IMR-90 (cell line): Measurements from ENCODE around the gene TRIM71. TPM values are rescaled to one million over a fixed set of nuclear protein-coding genes. Genes with fewer than 3 reads are reported as not detected.
A peak's percentile ranks its signal among the peaks of the same experiment; 100 is the strongest.

Experiments used
- ATAC-seq: fragments of 200-7000 bp; cut with Tn5 transposase; 2 replicates; pipeline ENCODE4 v1.9.1; 2020; ENCODE audit warnings: low read depth, mild to moderate bottlenecking, moderate library complexity
- BruUV-seq: library from RNA; stranded (reverse); fragments of 400-500 nt; replicated peaks from 2 replicates; lab custom pipeline; 2021; lab: Mats Ljungman, UMichigan
- CTCF ChIA-PET: fragments of 300-600 bp; formaldehyde crosslinking; extraction: SDS; loops from one replicate; lab custom pipeline; 2021; ENCODE audit warnings: antibody characterized with exemption; lab: Yijun Ruan, JAX
- POLR2A ChIA-PET: fragments of 300-600 bp; sonication (Branson Sonifier 250); formaldehyde crosslinking; loops from one replicate; lab custom pipeline; 2022; ENCODE audit warnings: antibody characterized with exemption; ENCODE audit not compliant: unreplicated experiment; lab: Charles Lee
- DNase-seq: peaks from one replicate; pipeline ENCODE4 v3.0.0; 2013
- H2AFZ ChIP-seq: replicated peaks from 2 replicates; pipeline ENCODE3; 2013; ENCODE audit warnings: low read length, mild to moderate bottlenecking; ENCODE audit not compliant: poor library complexity
- H2AK5ac ChIP-seq: 2 replicates; pipeline ENCODE4 v1.6.1; 2013; ENCODE audit warnings: low read depth, low read length, inconsistent platforms
- H2AK9ac ChIP-seq: replicated peaks from 2 replicates; pipeline ENCODE3; 2013; ENCODE audit warnings: mild to moderate bottlenecking, low read depth, low read length, moderate library complexity; ENCODE audit not compliant: poor library complexity
- H2BK120ac ChIP-seq: 2 replicates; pipeline ENCODE4 v1.6.1; 2013; ENCODE audit warnings: low read depth, low read length, inconsistent platforms
- H2BK15ac ChIP-seq: 3 replicates; pipeline ENCODE4 v1.6.1; 2013; ENCODE audit warnings: low read depth, low read length, inconsistent platforms
- H2BK20ac ChIP-seq: 2 replicates; pipeline ENCODE4 v1.6.1; 2013; ENCODE audit warnings: low read depth, mild to moderate bottlenecking, inconsistent platforms, low read length, moderate library complexity
- H2BK5ac ChIP-seq: 2 replicates; pipeline ENCODE4 v1.6.1; 2013; ENCODE audit warnings: mild to moderate bottlenecking, low read depth, low read length, inconsistent platforms; ENCODE audit not compliant: poor library complexity, severe bottlenecking
- H3K14ac ChIP-seq: replicated peaks from 2 replicates; pipeline ENCODE4 v1.6.1; 2013; ENCODE audit warnings: low read depth, low read length, inconsistent platforms
- H3K18ac ChIP-seq: 2 replicates; pipeline ENCODE4 v1.6.1; 2013; ENCODE audit warnings: low read depth, low read length, control low read depth
- H3K23ac ChIP-seq: 2 replicates; pipeline ENCODE4 v1.6.1; 2013; ENCODE audit warnings: low read depth, low read length, inconsistent platforms
- H3K27ac ChIP-seq: 2 replicates; pipeline ENCODE4 v1.5.1; 2013; ENCODE audit warnings: mild to moderate bottlenecking, control low read depth, low read length; ENCODE audit not compliant: insufficient read depth
- H3K27me3 ChIP-seq: 2 replicates; pipeline ENCODE4 v1.6.1; 2013; ENCODE audit warnings: low read length; ENCODE audit not compliant: control insufficient read depth, insufficient read depth
- H3K36me3 ChIP-seq: 2 replicates; pipeline ENCODE4 v1.6.1; 2013; ENCODE audit warnings: low read length, mixed read lengths; ENCODE audit not compliant: control insufficient read depth, insufficient read depth
- H3K4ac ChIP-seq: 2 replicates; pipeline ENCODE4 v1.6.1; 2013; ENCODE audit warnings: low read depth, low read length, inconsistent platforms
- H3K4me1 ChIP-seq: 2 replicates; pipeline ENCODE4 v1.6.1; 2013; ENCODE audit warnings: low read length, mixed read lengths; ENCODE audit not compliant: control insufficient read depth, insufficient read depth
- H3K4me2 ChIP-seq: 2 replicates; pipeline ENCODE4 v1.6.1; 2013; ENCODE audit warnings: low read depth, mild to moderate bottlenecking, control low read depth, low read length, moderate library complexity
- H3K4me3 ChIP-seq: 2 replicates; pipeline ENCODE4 v1.5.1; 2013; ENCODE audit warnings: low read depth, mild to moderate bottlenecking, control low read depth, low read length, moderate library complexity; ENCODE audit not compliant: insufficient read depth
- H3K56ac ChIP-seq: 2 replicates; pipeline ENCODE4 v1.6.1; 2013; ENCODE audit warnings: low read length, inconsistent platforms; ENCODE audit not compliant: insufficient read depth; ENCODE audit errors: extremely low read depth
- H3K79me1 ChIP-seq, 2 experiments: 2 replicates each; pipeline ENCODE4 v1.6.1; 2013; ENCODE audit warnings: low read length in 2 of 2, inconsistent platforms in 1 of 2, low read depth in 1 of 2
- H3K9ac ChIP-seq: 2 replicates; pipeline ENCODE4 v1.6.1; 2013; ENCODE audit warnings: low read depth, low read length, control low read depth
- H3K9me1 ChIP-seq: 2 replicates; pipeline ENCODE4 v1.6.1; 2013; ENCODE audit warnings: low read length, inconsistent platforms; ENCODE audit not compliant: insufficient read depth
- H3K9me3 ChIP-seq: 2 replicates; pipeline ENCODE4 v1.6.1; 2013; ENCODE audit warnings: low read length; ENCODE audit not compliant: control insufficient read depth, insufficient read depth
- H4K20me1 ChIP-seq: 2 replicates; pipeline ENCODE4 v1.6.1; 2013; ENCODE audit warnings: low read length, inconsistent platforms; ENCODE audit not compliant: insufficient read depth
- H4K5ac ChIP-seq: 2 replicates; pipeline ENCODE4 v1.6.1; 2013; ENCODE audit warnings: mild to moderate bottlenecking, low read depth, low read length, control low read depth
- H4K8ac ChIP-seq, 2 experiments: 2 replicates each; pipeline ENCODE4 v1.6.1; 2013; ENCODE audit warnings: low read depth in 2 of 2, low read length in 2 of 2, control low read depth in 1 of 2, inconsistent platforms in 1 of 2
- H4K91ac ChIP-seq: 2 replicates; pipeline ENCODE4 v1.6.1; 2013; ENCODE audit warnings: low read depth, low read length, inconsistent platforms; ENCODE audit not compliant: insufficient read depth
- CEBPB ChIP-seq: IDR thresholded peaks from 2 replicates; pipeline ENCODE4 v1.6.1; 2012; ENCODE audit warnings: low read depth, low read length, improper control_type of control experiment
- CHD1 ChIP-seq: IDR thresholded peaks from 2 replicates; pipeline ENCODE4 v1.6.1; 2012; ENCODE audit warnings: low read depth, low read length, improper control_type of control experiment
- FOS ChIP-seq: fragments of 150-350 bp; IDR thresholded peaks from 2 replicates; pipeline ENCODE4 v1.6.1; 2016; ENCODE audit warnings: low read depth, low read length
- MAFK ChIP-seq: IDR thresholded peaks from 2 replicates; pipeline ENCODE4 v1.6.1; 2012; ENCODE audit warnings: low read depth, low read length, improper control_type of control experiment
- MXI1 ChIP-seq: IDR thresholded peaks from 2 replicates; pipeline ENCODE4 v1.6.1; 2012; ENCODE audit warnings: low read depth, mild to moderate bottlenecking, low read length, moderate library complexity, borderline replicate concordance
- NFE2L2 ChIP-seq: fragments of 150-350 bp; IDR thresholded peaks from 2 replicates; pipeline ENCODE4 v1.6.1; 2016; ENCODE audit warnings: low read depth, mild to moderate bottlenecking, low read length
- POLR2A ChIP-seq: IDR thresholded peaks from 2 replicates; pipeline ENCODE4 v1.6.1; 2012; ENCODE audit warnings: mild to moderate bottlenecking, low read depth, low read length
- RCOR1 ChIP-seq: IDR thresholded peaks from 2 replicates; pipeline ENCODE4 v1.6.1; 2012; ENCODE audit warnings: mild to moderate bottlenecking, low read length, improper control_type of control experiment; ENCODE audit not compliant: insufficient replicate concordance
- RFX5 ChIP-seq: IDR thresholded peaks from 2 replicates; pipeline ENCODE4 v1.8.0; 2012; ENCODE audit warnings: low read depth, mild to moderate bottlenecking, low read length, moderate library complexity
- SMC3 ChIP-seq: fragments of 150-350 bp; IDR thresholded peaks from 2 replicates; pipeline ENCODE4 v1.6.1; 2016; ENCODE audit warnings: low read depth, mild to moderate bottlenecking, antibody characterized with exemption, low read length, moderate library complexity
- WGBS, 2 experiments: methylation state at CpG; one replicate each; pipeline versions ENCODE4 v1.1.5 to v1.1.7; 2013; ENCODE audit warnings: missing lambda C conversion rate in 2 of 2; ENCODE audit not compliant: insufficient read length in 1 of 2; ENCODE audit errors: extremely low coverage in 2 of 2; 5-methylcytosine and 5-hydroxymethylcytosine counted together
- dilution Hi-C: fragments of 300-500 bp; cut with HindIII; formaldehyde crosslinking; loops from one replicate; pipeline ENCODE4 v1.14.3; 2018; ENCODE audit warnings: low sequenced_read_pairs; ENCODE audit not compliant: unreplicated experiment
- in situ Hi-C: fragments of 300-500 bp; cut with MboI; formaldehyde crosslinking; loops from 3 replicates; pipeline ENCODE4 v1.14.3; 2019; ENCODE audit warnings: low sequenced_read_pairs, inconsistent platforms, mixed read lengths
- intact Hi-C: fragments of 100-400 bp; cut with micrococcal nuclease; formaldehyde crosslinking; loops from 2 replicates; pipeline ENCODE4 v1.10.0; 2022
- polyA plus RNA-seq, 3 experiments: library from polyadenylated mRNA; depleted of rRNA; stranded (reverse); fragments of >200 nt; gene quantifications; 2 replicates each; pipeline ENCODE4 v1.2.3, GENCODE V29; 2012; ENCODE audit warnings: low replicate concordance in 1 of 3
- total RNA-seq: library from RNA; depleted of rRNA; stranded (reverse); fragments of >200 nt; gene quantifications from 2 replicates; pipeline ENCODE4 v1.2.3, GENCODE V29; 2012
- TF ChIP-seq, protein P1 (sequence below): fragments of 150-350 bp; IDR thresholded peaks from 2 replicates; pipeline ENCODE4 v1.6.1; 2016; ENCODE audit warnings: low read depth, mild to moderate bottlenecking, low read length, moderate library complexity, borderline replicate concordance
- TF ChIP-seq, protein P2 (sequence below): conservative IDR thresholded peaks from 2 replicates; pipeline ENCODE4 v1.5.1; 2012; ENCODE audit warnings: mild to moderate bottlenecking, low read depth, low read length, improper control_type of control experiment
- TF ChIP-seq, protein P3 (sequence below): fragments of 150-350 bp; IDR thresholded peaks from 2 replicates; pipeline ENCODE4 v1.6.1; 2017; ENCODE audit warnings: mild to moderate bottlenecking, antibody characterized with exemption, low read length, low read depth

The TRIM71 gene
- total and polyA plus RNA-seq, 2 of the 4 experiments (the other 2 are of a cell fraction) = not detected

DNA sequence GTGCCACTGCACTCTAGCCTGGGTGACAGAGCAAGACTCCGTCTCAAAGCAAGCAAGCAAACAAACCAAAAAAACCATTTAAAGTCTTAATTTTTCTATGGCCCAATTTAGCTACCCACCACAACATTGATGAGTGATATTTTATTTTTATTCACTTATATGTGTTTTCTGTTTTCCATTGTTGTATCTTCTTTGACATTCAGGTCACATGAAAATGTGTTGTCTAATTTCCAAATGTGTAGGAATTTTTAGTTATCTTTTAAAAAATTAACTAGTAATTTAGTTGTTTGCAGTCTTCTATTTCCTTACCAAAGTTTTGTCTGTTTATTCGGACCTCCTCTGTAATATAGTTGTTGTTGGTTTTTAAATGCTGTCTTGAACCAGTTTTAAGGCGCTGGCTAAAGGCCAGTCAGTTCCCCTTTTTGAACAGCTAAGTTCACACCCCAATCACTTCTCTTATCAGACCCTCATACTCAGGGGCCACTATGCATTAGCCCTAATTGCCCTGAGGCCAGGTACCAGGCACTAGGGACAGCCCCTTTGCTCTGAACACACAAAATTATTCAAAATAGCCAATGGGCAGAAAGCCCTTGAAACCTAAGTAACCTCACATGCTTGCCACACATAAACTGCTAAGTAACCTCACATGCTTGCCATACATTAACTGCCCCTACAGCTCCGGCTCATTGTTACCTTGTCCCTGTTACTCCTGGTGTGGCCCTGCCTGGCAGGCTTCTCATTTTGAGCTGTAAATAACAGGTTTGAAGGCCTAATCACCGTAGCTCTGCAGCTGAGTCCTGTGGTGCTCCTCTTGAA lies 129.4 kb downstream of the TRIM71 start:
- no peak overlapping the region for H2BK15ac ChIP-seq
- no peak overlapping the region; the same call in 1 of the 2 replicates for H3K56ac ChIP-seq
- peak overlapping the region; percentile 6; the same call in 1 of the 2 replicates for H2BK20ac ChIP-seq
- intact Hi-C loops (loop anchor here (1.0 to 2.0 kb wide), 4 partner anchors 127 to 840 kb away; no protein-coding TSS in a partner anchor), dilution Hi-C loops (no loop called here), in situ Hi-C loops (no loop called here)
- no peaks in the 10 kb centered on the region for H3K4me1 ChIP-seq
- H4K91ac ChIP-seq = no peak overlapping the region
- no peaks in the 10 kb centered on the region for H4K20me1 ChIP-seq
- no peak overlapping the region for H3K4me3 ChIP-seq
- H4K5ac ChIP-seq = no peak overlapping the region
- no peak overlapping the region for H4K8ac ChIP-seq
- H3K4ac ChIP-seq = no peak overlapping the region
- CTCF ChIA-PET = interaction anchor here (0.6 to 1.1 kb wide), 4 partner anchors 16 to 363 kb away, joined by 3 to 7 read pairs (median 4); no protein-coding TSS in a partner anchor
- ATAC-seq (0 out of 2 replicates have a peak, but pooled peaks have one; percentile 24), DNase-seq (no peak)
- 38% methylated on average over 1 of the region's 5 CpGs; no CpG with 5 or more reads in 1 of the 2 experiments for WGBS, 2 experiments
- POLR2A ChIA-PET = no interaction called here
- H3K18ac ChIP-seq = no peak overlapping the region
- peak overlapping the region; percentile 87 for H2AFZ ChIP-seq
- H3K9me1 ChIP-seq = peaks cover 5% of the 10 kb centered on the region
- no TSS peak for BruUV-seq
- no peak for TF ChIP-seq MXI1
- no peak for TF ChIP-seq FOS
- TF ChIP-seq NFE2L2 = no peak
- no peak for TF ChIP-seq CEBPB
- TF ChIP-seq, protein P1, sequence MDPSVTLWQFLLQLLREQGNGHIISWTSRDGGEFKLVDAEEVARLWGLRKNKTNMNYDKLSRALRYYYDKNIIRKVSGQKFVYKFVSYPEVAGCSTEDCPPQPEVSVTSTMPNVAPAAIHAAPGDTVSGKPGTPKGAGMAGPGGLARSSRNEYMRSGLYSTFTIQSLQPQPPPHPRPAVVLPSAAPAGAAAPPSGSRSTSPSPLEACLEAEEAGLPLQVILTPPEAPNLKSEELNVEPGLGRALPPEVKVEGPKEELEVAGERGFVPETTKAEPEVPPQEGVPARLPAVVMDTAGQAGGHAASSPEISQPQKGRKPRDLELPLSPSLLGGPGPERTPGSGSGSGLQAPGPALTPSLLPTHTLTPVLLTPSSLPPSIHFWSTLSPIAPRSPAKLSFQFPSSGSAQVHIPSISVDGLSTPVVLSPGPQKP = no peak
- TF ChIP-seq RCOR1 = no peak
- TF ChIP-seq CHD1 = no peak
- TF ChIP-seq, protein P2, sequence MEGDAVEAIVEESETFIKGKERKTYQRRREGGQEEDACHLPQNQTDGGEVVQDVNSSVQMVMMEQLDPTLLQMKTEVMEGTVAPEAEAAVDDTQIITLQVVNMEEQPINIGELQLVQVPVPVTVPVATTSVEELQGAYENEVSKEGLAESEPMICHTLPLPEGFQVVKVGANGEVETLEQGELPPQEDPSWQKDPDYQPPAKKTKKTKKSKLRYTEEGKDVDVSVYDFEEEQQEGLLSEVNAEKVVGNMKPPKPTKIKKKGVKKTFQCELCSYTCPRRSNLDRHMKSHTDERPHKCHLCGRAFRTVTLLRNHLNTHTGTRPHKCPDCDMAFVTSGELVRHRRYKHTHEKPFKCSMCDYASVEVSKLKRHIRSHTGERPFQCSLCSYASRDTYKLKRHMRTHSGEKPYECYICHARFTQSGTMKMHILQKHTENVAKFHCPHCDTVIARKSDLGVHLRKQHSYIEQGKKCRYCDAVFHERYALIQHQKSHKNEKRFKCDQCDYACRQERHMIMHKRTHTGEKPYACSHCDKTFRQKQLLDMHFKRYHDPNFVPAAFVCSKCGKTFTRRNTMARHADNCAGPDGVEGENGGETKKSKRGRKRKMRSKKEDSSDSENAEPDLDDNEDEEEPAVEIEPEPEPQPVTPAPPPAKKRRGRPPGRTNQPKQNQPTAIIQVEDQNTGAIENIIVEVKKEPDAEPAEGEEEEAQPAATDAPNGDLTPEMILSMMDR = no peak
- TF ChIP-seq MAFK = no peak
- TF ChIP-seq, protein P3, sequence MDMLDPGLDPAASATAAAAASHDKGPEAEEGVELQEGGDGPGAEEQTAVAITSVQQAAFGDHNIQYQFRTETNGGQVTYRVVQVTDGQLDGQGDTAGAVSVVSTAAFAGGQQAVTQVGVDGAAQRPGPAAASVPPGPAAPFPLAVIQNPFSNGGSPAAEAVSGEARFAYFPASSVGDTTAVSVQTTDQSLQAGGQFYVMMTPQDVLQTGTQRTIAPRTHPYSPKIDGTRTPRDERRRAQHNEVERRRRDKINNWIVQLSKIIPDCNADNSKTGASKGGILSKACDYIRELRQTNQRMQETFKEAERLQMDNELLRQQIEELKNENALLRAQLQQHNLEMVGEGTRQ = no peak
- TF ChIP-seq POLR2A = no peak
- TF ChIP-seq RFX5 = no peak
- no peak for TF ChIP-seq SMC3
- H3K27ac ChIP-seq = no peak overlapping the region
- no peak overlapping the region for H2BK120ac ChIP-seq
- H3K23ac ChIP-seq = no peak overlapping the region
- no peaks in the 10 kb centered on the region for H3K36me3 ChIP-seq
- H3K9me3 ChIP-seq = no peaks in the 10 kb centered on the region
- no peak overlapping the region for H3K9ac ChIP-seq
- no peak overlapping the region for H2BK5ac ChIP-seq
- H3K79me1 ChIP-seq = 0 out of 4 replicates have a peak, but pooled peaks cover 0 to 4% of the 10 kb centered on the region in 2 experiments
- peak overlapping the region; percentile 85 for H2AK9ac ChIP-seq
- peaks cover 4% of the 10 kb centered on the region for H3K27me3 ChIP-seq
- no peak overlapping the region for H2AK5ac ChIP-seq
- no peak overlapping the region for H3K14ac ChIP-seq
- no peak overlapping the region for H3K4me2 ChIP-seq
